Measurements from ENCODE around the gene RALA.
"Not testable (repeated sequence)": the region's sequence is repeated elsewhere in the genome, so short reads cannot be mapped to it uniquely, and the experiment has no call there.

DNA sequence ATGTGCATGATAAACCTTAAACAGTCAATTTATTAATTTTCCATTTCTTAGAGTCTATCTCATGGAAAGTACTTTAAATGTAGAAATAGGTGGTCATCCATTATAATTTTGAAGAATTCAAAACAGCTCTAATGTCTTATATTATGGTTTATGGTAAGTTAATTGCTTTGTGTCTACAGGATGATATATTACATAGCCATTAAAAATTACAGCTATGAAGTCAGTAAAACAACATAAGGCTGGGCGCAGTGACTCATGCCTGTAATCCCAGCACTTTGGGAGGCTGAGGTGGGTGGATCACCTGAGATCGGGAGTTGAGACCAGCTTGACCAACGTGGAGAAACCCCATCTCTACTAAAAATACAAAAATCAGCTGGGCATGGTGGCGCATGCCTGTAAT, 44.9 kb downstream of the RALA start:
- TF ChIP-seq, protein P1, sequence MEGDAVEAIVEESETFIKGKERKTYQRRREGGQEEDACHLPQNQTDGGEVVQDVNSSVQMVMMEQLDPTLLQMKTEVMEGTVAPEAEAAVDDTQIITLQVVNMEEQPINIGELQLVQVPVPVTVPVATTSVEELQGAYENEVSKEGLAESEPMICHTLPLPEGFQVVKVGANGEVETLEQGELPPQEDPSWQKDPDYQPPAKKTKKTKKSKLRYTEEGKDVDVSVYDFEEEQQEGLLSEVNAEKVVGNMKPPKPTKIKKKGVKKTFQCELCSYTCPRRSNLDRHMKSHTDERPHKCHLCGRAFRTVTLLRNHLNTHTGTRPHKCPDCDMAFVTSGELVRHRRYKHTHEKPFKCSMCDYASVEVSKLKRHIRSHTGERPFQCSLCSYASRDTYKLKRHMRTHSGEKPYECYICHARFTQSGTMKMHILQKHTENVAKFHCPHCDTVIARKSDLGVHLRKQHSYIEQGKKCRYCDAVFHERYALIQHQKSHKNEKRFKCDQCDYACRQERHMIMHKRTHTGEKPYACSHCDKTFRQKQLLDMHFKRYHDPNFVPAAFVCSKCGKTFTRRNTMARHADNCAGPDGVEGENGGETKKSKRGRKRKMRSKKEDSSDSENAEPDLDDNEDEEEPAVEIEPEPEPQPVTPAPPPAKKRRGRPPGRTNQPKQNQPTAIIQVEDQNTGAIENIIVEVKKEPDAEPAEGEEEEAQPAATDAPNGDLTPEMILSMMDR (IDR thresholded peaks at IDR 0.05) = not testable (repeated sequence)
- not testable (repeated sequence) for TF ChIP-seq ZFX (IDR thresholded peaks at IDR 0.05; ENCODE audit: borderline replicate concordance)

Measured in 22Rv1 (cell line).